ENCODE data around the gene FHOD3. TPM values are rescaled to one million over a fixed set of nuclear protein-coding genes. Genes with fewer than 3 reads are reported as not detected.

The FHOD3 gene
- total and polyA plus RNA-seq, 2 of the 13 experiments (the other 11 are each of a cell fraction or from before 2014, with no cell fraction given): 0.07 TPM; not detected in 1

DNA sequence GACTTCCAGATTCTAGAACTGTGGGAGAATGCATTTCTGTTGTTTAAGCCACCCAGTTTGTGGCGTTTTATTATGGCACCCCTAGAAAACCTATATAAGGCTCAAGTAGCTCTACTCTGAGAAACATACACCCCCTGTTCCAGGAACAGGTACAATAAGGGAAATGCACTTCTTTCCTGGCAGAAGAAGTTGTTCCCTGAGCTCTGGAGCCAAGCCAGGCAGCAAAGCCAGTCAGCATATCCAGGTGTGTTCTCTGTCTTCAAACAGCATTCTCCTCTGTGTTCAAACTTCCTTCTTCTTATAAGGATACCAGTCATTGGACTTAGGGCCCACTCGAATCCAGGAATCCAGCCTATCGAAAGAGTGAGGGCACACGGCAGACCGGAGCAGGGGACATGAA lies 434.8 kb downstream of the FHOD3 start:
- Histone ChIP-seq H3K27me3 (ENCODE audit: control insufficient read depth in 1 of 2, insufficient read depth in 2 of 2, low read length in 2 of 2) (no peaks in the 10 kb centered on the region; a peak in 1 of 5 replicates), H2AFZ (ENCODE audit: low read length) (no peak overlapping the region), H3K36me3 (replicated peaks in 1 of 2; ENCODE audit: control insufficient read depth in 1 of 2, insufficient read depth in 2 of 2, low read length in 2 of 2) (no peaks in the 10 kb centered on the region), H3K79me2 (ENCODE audit: insufficient read depth, low read length) (no peaks in the 10 kb centered on the region), H3K4me1 (ENCODE audit: insufficient read depth, low read length) (no peaks in the 10 kb centered on the region), H4K20me1 (ENCODE audit: insufficient read depth, low read length) (no peaks in the 10 kb centered on the region), H3K27ac (ENCODE audit: extremely low read length, insufficient read depth, low read length) (no peak overlapping the region), H3K9me3 (ENCODE audit: low read length) (peaks cover 16% of the 10 kb centered on the region), H3K4me2 (ENCODE audit: low read depth, low read length) (no peak overlapping the region), H3K4me3 (replicated peaks in 1 of 3; ENCODE audit: insufficient read depth in 1 of 3, low read depth in 2 of 3, low read length in 3 of 3) (no peak overlapping the region), H3K9ac (ENCODE audit: insufficient read depth, low read depth, low read length) (no peak overlapping the region)
- ChIA-PET CTCF (ENCODE audit: low intra/inter-chr PET ratio, low total read pairs) (no interaction called here), POLR2A (no interaction called here)
- intact Hi-C loops (cut with micrococcal nuclease; ENCODE audit: unreplicated experiment) (no loop called here), in situ Hi-C loops (cut with HindIII; ENCODE audit: extremely low pct_ligation_motif_present, low pct_unique_long_range_greater_than_20kb) (no loop called here)
- DNase-seq (ENCODE audit: low spot score): no peak
- WGBS (ENCODE audit: low lambda C conversion rate): 51% methylated on average over 5 of the region's 5 CpGs
- FAIRE-seq: no peak
- BruUV-seq (replicated peaks): no TSS peak
- ATAC-seq: no peak
- TF ChIP-seq ZNF83 (CRISPR knock-in tag; IDR thresholded peaks at IDR 0.05; ENCODE audit: borderline replicate concordance): no peak
- no peak for TF ChIP-seq RBM39 (IDR thresholded peaks at IDR 0.05; ENCODE audit: low read depth, low read length, poor library complexity, severe bottlenecking)
- TF ChIP-seq, protein P1, sequence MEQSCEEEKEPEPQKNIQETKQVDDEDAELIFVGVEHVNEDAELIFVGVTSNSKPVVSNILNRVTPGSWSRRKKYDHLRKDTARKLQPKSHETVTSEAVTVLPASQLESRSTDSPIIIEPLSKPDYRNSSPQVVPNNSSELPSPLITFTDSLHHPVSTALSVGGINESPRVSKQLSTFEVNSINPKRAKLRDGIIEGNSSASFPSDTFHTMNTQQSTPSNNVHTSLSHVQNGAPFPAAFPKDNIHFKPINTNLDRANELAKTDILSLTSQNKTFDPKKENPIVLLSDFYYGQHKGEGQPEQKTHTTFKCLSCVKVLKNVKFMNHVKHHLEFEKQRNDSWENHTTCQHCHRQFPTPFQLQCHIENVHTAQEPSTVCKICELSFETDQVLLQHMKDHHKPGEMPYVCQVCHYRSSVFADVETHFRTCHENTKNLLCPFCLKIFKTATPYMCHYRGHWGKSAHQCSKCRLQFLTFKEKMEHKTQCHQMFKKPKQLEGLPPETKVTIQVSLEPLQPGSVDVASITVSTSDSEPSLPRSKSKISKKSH (CRISPR knock-in tag; IDR thresholded peaks at IDR 0.05; ENCODE audit: borderline replicate concordance): no peak
- no peak for TF ChIP-seq ARNT2 (CRISPR knock-in tag; IDR thresholded peaks at IDR 0.05; ENCODE audit: low read depth)
- TF ChIP-seq, protein P2, sequence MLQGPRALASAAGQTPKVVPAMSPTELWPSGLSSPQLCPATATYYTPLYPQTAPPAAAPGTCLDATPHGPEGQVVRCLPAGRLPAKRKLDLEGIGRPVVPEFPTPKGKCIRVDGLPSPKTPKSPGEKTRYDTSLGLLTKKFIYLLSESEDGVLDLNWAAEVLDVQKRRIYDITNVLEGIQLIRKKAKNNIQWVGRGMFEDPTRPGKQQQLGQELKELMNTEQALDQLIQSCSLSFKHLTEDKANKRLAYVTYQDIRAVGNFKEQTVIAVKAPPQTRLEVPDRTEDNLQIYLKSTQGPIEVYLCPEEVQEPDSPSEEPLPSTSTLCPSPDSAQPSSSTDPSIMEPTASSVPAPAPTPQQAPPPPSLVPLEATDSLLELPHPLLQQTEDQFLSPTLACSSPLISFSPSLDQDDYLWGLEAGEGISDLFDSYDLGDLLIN (CRISPR knock-in tag; IDR thresholded peaks at IDR 0.05; ENCODE audit: borderline replicate concordance): no peak
- no peak for TF ChIP-seq NFATC3 (CRISPR knock-in tag; IDR thresholded peaks at IDR 0.05)
- TF ChIP-seq, protein P3, sequence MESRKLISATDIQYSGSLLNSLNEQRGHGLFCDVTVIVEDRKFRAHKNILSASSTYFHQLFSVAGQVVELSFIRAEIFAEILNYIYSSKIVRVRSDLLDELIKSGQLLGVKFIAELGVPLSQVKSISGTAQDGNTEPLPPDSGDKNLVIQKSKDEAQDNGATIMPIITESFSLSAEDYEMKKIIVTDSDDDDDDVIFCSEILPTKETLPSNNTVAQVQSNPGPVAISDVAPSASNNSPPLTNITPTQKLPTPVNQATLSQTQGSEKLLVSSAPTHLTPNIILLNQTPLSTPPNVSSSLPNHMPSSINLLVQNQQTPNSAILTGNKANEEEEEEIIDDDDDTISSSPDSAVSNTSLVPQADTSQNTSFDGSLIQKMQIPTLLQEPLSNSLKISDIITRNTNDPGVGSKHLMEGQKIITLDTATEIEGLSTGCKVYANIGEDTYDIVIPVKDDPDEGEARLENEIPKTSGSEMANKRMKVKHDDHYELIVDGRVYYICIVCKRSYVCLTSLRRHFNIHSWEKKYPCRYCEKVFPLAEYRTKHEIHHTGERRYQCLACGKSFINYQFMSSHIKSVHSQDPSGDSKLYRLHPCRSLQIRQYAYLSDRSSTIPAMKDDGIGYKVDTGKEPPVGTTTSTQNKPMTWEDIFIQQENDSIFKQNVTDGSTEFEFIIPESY (CRISPR knock-in tag; IDR thresholded peaks at IDR 0.05): no peak
- no peak for TF ChIP-seq GATAD2A (CRISPR knock-in tag; IDR thresholded peaks at IDR 0.05)
- no peak for TF ChIP-seq ZKSCAN1 (IDR thresholded peaks at IDR 0.05; ENCODE audit: low read length)
- TF ChIP-seq ZNF234 (CRISPR knock-in tag; conservative IDR thresholded peaks at IDR 0.05): no peak
- no peak for TF ChIP-seq KDM5B (CRISPR knock-in tag; IDR thresholded peaks at IDR 0.05; ENCODE audit: borderline replicate concordance)
- no peak for TF ChIP-seq TAF15 (IDR thresholded peaks at IDR 0.05; ENCODE audit: low read depth, low read length, poor library complexity, severe bottlenecking)
- no peak for TF ChIP-seq NFIC (IDR thresholded peaks at IDR 0.05; ENCODE audit: low read length)
- TF ChIP-seq, protein P4, sequence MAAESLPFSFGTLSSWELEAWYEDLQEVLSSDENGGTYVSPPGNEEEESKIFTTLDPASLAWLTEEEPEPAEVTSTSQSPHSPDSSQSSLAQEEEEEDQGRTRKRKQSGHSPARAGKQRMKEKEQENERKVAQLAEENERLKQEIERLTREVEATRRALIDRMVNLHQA (CRISPR knock-in tag; IDR thresholded peaks at IDR 0.05): no peak
- TF ChIP-seq, protein P5, sequence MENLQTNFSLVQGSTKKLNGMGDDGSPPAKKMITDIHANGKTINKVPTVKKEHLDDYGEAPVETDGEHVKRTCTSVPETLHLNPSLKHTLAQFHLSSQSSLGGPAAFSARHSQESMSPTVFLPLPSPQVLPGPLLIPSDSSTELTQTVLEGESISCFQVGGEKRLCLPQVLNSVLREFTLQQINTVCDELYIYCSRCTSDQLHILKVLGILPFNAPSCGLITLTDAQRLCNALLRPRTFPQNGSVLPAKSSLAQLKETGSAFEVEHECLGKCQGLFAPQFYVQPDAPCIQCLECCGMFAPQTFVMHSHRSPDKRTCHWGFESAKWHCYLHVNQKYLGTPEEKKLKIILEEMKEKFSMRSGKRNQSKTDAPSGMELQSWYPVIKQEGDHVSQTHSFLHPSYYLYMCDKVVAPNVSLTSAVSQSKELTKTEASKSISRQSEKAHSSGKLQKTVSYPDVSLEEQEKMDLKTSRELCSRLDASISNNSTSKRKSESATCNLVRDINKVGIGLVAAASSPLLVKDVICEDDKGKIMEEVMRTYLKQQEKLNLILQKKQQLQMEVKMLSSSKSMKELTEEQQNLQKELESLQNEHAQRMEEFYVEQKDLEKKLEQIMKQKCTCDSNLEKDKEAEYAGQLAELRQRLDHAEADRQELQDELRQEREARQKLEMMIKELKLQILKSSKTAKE (CRISPR knock-in tag; IDR thresholded peaks at IDR 0.05; ENCODE audit: borderline replicate concordance): no peak
- TF ChIP-seq HCFC1 (IDR thresholded peaks at IDR 0.05; ENCODE audit: low read depth, low read length): no peak
- no peak for TF ChIP-seq ZNF274 (CRISPR knock-in tag; IDR thresholded peaks at IDR 0.05)
- no peak for TF ChIP-seq ZNF773 (CRISPR knock-in tag; IDR thresholded peaks at IDR 0.05; ENCODE audit: borderline replicate concordance)

All from HepG2 (cell line).